Measurements from ENCODE around the gene GANC.

The GANC gene

DNA sequence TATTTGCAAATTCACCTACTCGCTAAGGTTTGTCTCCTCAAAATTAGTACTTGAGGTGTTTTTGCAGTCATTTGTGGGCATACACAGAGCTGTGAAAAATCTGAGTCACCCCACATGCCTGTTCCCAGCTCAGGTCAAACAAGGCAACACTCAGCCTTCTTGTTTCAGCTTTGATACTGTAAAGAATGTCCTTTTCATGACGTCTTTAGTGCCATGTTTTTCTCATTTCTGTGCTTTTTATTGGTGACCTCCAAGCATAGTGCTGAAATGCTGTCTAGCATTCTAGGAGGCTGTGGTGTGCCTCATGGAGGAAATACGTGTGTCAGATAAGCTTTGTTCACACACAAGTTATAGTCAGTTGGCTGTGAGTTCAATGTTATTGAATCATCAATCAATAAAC is 95.1 kb downstream of the GANC start:
- H3K27ac ChIP-seq (ENCODE audit: extremely low read depth, low read depth, low read length), result no peak overlapping the region
- no peak overlapping the region for H3K4me3 ChIP-seq (ENCODE audit: low read depth, low read length)
- POLR2A ChIA-PET, result no interaction called here
- H3K9me3 ChIP-seq (ENCODE audit: control insufficient read depth, insufficient read depth, low read depth, low read length), result no peaks in the 10 kb centered on the region
- TF ChIP-seq, protein P1, sequence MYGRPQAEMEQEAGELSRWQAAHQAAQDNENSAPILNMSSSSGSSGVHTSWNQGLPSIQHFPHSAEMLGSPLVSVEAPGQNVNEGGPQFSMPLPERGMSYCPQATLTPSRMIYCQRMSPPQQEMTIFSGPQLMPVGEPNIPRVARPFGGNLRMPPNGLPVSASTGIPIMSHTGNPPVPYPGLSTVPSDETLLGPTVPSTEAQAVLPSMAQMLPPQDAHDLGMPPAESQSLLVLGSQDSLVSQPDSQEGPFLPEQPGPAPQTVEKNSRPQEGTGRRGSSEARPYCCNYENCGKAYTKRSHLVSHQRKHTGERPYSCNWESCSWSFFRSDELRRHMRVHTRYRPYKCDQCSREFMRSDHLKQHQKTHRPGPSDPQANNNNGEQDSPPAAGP (tag by site-specific recombination; IDR thresholded peaks at IDR 0.05), result no peak
- TF ChIP-seq, protein P2, sequence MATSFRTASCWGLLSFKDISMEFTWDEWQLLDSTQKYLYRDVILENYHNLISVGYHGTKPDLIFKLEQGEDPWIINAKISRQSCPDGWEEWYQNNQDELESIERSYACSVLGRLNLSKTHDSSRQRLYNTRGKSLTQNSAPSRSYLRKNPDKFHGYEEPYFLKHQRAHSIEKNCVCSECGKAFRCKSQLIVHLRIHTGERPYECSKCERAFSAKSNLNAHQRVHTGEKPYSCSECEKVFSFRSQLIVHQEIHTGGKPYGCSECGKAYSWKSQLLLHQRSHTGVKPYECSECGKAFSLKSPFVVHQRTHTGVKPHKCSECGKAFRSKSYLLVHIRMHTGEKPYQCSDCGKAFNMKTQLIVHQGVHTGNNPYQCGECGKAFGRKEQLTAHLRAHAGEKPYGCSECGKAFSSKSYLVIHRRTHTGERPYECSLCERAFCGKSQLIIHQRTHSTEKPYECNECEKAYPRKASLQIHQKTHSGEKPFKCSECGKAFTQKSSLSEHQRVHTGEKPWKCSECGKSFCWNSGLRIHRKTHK (tag by site-specific recombination; IDR thresholded peaks at IDR 0.05), result no peak
- CTCF ChIA-PET, result interaction anchor here (1.0 kb wide), 1 partner anchor 17 kb away, joined by 3 read pairs; no protein-coding TSS in a partner anchor
- no peaks in the 10 kb centered on the region for H3K36me3 ChIP-seq (ENCODE audit: control insufficient read depth in 2 of 2, insufficient read depth in 1 of 2, low read length in 2 of 2)
- no peaks in the 10 kb centered on the region for H3K4me1 ChIP-seq (ENCODE audit: control insufficient read depth, insufficient read depth, low read length)

DNA sequence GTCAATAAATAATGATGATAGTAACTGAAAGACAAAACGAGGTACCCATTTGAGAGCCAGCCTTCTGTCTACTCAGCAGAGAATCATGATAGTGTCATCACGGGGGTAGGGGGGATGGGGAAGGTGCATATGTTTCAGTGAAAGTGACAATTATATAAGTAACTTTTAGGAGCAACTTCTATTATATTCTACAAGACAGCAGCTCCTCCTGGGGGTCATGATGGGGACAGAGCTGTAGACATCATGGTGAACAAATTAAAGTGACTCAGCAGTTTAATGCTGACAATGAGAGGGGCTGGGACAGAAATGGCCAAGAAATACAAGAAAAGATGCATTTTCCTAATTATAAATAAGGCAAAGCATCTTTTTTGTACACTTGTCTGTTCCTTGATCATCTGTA is 98.1 kb downstream of the GANC start:
- H3K9me3 ChIP-seq (ENCODE audit: control insufficient read depth, insufficient read depth, low read depth, low read length), result no peaks in the 10 kb centered on the region
- ChIA-PET POLR2A (no interaction called here), CTCF (interaction anchor here (0.8 to 1.3 kb wide), 2 partner anchors 18 to 293 kb away, joined by 3 read pairs; no protein-coding TSS in a partner anchor)
- H3K36me3 ChIP-seq (ENCODE audit: control insufficient read depth in 2 of 2, insufficient read depth in 1 of 2, low read length in 2 of 2), result no peaks in the 10 kb centered on the region
- no peak overlapping the region for H3K27ac ChIP-seq (ENCODE audit: extremely low read depth, low read depth, low read length)
- H3K4me1 ChIP-seq (ENCODE audit: control insufficient read depth, insufficient read depth, low read length), result no peaks in the 10 kb centered on the region
- H3K4me3 ChIP-seq (ENCODE audit: low read depth, low read length), result no peak overlapping the region
- TF ChIP-seq, protein P3, sequence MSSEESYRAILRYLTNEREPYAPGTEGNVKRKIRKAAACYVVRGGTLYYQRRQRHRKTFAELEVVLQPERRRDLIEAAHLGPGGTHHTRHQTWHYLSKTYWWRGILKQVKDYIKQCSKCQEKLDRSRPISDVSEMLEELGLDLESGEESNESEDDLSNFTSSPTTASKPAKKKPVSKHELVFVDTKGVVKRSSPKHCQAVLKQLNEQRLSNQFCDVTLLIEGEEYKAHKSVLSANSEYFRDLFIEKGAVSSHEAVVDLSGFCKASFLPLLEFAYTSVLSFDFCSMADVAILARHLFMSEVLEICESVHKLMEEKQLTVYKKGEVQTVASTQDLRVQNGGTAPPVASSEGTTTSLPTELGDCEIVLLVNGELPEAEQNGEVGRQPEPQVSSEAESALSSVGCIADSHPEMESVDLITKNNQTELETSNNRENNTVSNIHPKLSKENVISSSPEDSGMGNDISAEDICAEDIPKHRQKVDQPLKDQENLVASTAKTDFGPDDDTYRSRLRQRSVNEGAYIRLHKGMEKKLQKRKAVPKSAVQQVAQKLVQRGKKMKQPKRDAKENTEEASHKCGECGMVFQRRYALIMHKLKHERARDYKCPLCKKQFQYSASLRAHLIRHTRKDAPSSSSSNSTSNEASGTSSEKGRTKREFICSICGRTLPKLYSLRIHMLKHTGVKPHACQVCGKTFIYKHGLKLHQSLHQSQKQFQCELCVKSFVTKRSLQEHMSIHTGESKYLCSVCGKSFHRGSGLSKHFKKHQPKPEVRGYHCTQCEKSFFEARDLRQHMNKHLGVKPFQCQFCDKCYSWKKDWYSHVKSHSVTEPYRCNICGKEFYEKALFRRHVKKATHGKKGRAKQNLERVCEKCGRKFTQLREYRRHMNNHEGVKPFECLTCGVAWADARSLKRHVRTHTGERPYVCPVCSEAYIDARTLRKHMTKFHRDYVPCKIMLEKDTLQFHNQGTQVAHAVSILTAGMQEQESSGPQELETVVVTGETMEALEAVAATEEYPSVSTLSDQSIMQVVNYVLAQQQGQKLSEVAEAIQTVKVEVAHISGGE (tag by site-specific recombination; conservative IDR thresholded peaks at IDR 0.05; ENCODE audit: low read depth), result no peak
- TF ChIP-seq, protein P1 (tag by site-specific recombination; IDR thresholded peaks at IDR 0.05), result no peak
- no peak for TF ChIP-seq ZNF707 (tag by site-specific recombination; IDR thresholded peaks at IDR 0.05)
- no peak for TF ChIP-seq HOXA7 (CRISPR knock-in tag; IDR thresholded peaks at IDR 0.05; ENCODE audit: borderline replicate concordance)
- no peak for TF ChIP-seq WT1 (tag by site-specific recombination; IDR thresholded peaks at IDR 0.05)
- TF ChIP-seq KLF10 (tag by site-specific recombination; IDR thresholded peaks at IDR 0.05), result no peak
- TF ChIP-seq, protein P4, sequence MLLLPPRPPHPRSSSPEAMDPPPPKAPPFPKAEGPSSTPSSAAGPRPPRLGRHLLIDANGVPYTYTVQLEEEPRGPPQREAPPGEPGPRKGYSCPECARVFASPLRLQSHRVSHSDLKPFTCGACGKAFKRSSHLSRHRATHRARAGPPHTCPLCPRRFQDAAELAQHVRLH (tag by site-specific recombination; IDR thresholded peaks at IDR 0.05), result no peak
- TF ChIP-seq ZNF530 (tag by site-specific recombination; IDR thresholded peaks at IDR 0.05; ENCODE audit: low read depth), result no peak
- TF ChIP-seq, protein P5, sequence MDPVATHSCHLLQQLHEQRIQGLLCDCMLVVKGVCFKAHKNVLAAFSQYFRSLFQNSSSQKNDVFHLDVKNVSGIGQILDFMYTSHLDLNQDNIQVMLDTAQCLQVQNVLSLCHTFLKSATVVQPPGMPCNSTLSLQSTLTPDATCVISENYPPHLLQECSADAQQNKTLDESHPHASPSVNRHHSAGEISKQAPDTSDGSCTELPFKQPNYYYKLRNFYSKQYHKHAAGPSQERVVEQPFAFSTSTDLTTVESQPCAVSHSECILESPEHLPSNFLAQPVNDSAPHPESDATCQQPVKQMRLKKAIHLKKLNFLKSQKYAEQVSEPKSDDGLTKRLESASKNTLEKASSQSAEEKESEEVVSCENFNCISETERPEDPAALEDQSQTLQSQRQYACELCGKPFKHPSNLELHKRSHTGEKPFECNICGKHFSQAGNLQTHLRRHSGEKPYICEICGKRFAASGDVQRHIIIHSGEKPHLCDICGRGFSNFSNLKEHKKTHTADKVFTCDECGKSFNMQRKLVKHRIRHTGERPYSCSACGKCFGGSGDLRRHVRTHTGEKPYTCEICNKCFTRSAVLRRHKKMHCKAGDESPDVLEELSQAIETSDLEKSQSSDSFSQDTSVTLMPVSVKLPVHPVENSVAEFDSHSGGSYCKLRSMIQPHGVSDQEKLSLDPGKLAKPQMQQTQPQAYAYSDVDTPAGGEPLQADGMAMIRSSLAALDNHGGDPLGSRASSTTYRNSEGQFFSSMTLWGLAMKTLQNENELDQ (tag by site-specific recombination; IDR thresholded peaks at IDR 0.05; ENCODE audit: low read depth), result no peak
- no peak for TF ChIP-seq MZF1 (tag by site-specific recombination; IDR thresholded peaks at IDR 0.05; ENCODE audit: borderline replicate concordance)
- TF ChIP-seq, protein P6, sequence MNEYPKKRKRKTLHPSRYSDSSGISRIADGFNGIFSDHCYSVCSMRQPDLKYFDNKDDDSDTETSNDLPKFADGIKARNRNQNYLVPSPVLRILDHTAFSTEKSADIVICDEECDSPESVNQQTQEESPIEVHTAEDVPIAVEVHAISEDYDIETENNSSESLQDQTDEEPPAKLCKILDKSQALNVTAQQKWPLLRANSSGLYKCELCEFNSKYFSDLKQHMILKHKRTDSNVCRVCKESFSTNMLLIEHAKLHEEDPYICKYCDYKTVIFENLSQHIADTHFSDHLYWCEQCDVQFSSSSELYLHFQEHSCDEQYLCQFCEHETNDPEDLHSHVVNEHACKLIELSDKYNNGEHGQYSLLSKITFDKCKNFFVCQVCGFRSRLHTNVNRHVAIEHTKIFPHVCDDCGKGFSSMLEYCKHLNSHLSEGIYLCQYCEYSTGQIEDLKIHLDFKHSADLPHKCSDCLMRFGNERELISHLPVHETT (tag by site-specific recombination; IDR thresholded peaks at IDR 0.05), result no peak
- no peak for TF ChIP-seq ZNF146 (tag by site-specific recombination; IDR thresholded peaks at IDR 0.05)
- TF ChIP-seq, protein P7, sequence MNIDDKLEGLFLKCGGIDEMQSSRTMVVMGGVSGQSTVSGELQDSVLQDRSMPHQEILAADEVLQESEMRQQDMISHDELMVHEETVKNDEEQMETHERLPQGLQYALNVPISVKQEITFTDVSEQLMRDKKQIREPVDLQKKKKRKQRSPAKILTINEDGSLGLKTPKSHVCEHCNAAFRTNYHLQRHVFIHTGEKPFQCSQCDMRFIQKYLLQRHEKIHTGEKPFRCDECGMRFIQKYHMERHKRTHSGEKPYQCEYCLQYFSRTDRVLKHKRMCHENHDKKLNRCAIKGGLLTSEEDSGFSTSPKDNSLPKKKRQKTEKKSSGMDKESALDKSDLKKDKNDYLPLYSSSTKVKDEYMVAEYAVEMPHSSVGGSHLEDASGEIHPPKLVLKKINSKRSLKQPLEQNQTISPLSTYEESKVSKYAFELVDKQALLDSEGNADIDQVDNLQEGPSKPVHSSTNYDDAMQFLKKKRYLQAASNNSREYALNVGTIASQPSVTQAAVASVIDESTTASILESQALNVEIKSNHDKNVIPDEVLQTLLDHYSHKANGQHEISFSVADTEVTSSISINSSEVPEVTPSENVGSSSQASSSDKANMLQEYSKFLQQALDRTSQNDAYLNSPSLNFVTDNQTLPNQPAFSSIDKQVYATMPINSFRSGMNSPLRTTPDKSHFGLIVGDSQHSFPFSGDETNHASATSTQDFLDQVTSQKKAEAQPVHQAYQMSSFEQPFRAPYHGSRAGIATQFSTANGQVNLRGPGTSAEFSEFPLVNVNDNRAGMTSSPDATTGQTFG (tag by site-specific recombination; IDR thresholded peaks at IDR 0.05; ENCODE audit: borderline replicate concordance), result no peak
- TF ChIP-seq ZNF239 (tag by site-specific recombination; IDR thresholded peaks at IDR 0.05), result no peak
- no peak for TF ChIP-seq TCF7L2 (IDR thresholded peaks at IDR 0.05; ENCODE audit: borderline replicate concordance, low read depth, low read length)
- no peak for TF ChIP-seq ZNF701 (tag by site-specific recombination; IDR thresholded peaks at IDR 0.05)
- no peak for TF ChIP-seq ZNF76 (tag by site-specific recombination; IDR thresholded peaks at IDR 0.05; ENCODE audit: borderline replicate concordance, low read depth)
